WTC11 (cell line): Measurements from ENCODE around the gene CRB1. TPM values are rescaled to one million over a fixed set of nuclear protein-coding genes. Genes with fewer than 3 reads are reported as not detected.
"Not testable (repeated sequence)": the region's sequence is repeated elsewhere in the genome, so short reads cannot be mapped to it uniquely, and the experiment has no call there.

Source experiments
- ATAC-seq: fragments of 200-7000 bp; cut with Tn5 transposase; 2 replicates; pipeline ENCODE4 v1.10.0; 2021; ENCODE audit warnings: mild to moderate bottlenecking, moderate library complexity
- CTCF ChIA-PET: fragments of 300-600 bp; sonication (Branson Sonifier 250); formaldehyde crosslinking; loops from one replicate; lab custom pipeline; 2021; ENCODE audit warnings: antibody characterized with exemption; lab: Charles Lee
- POLR2A ChIA-PET: fragments of 350-600 bp; sonication (Branson Sonifier 250); formaldehyde crosslinking; loops from one replicate; lab custom pipeline; 2021; ENCODE audit warnings: antibody characterized with exemption; lab: Charles Lee
- DNase-seq: peaks from one replicate; pipeline ENCODE4 v3.0.0; 2021; ENCODE audit warnings: low spot score
- H3K27ac Mint-ChIP-seq: 2 replicates; pipeline ENCODE4 v1.8.0; 2021; ENCODE audit warnings: mixed read lengths
- H3K27me3 Mint-ChIP-seq: 2 replicates; pipeline ENCODE4 v1.8.0; 2021; ENCODE audit warnings: low read depth, mild to moderate bottlenecking, moderate library complexity, mixed read lengths
- H3K36me3 Mint-ChIP-seq: 2 replicates; pipeline ENCODE4 v1.8.0; 2021; ENCODE audit warnings: mixed read lengths
- H3K4me1 Mint-ChIP-seq: 2 replicates; pipeline ENCODE4 v1.8.0; 2022; ENCODE audit warnings: mixed read lengths
- H3K4me3 Mint-ChIP-seq: 2 replicates; pipeline ENCODE4 v1.8.0; 2021; ENCODE audit warnings: mild to moderate bottlenecking, moderate library complexity, mixed read lengths
- H3K9me3 Mint-ChIP-seq: 2 replicates; pipeline ENCODE4 v1.8.0; 2021; ENCODE audit warnings: mixed read lengths
- ATF1 ChIP-seq: sonication (generic); formaldehyde crosslinking; IDR thresholded peaks from 2 replicates; pipeline ENCODE4 v1.8.1; 2023; ENCODE audit warnings: mild to moderate bottlenecking, moderate library complexity, missing genetic modification reagents
- ATF6 ChIP-seq: sonication (generic); formaldehyde crosslinking; IDR thresholded peaks from 2 replicates; pipeline ENCODE4 v1.8.1; 2023; ENCODE audit warnings: mild to moderate bottlenecking, missing genetic modification reagents
- CBFB ChIP-seq: sonication (generic); formaldehyde crosslinking; IDR thresholded peaks from 2 replicates; pipeline ENCODE4 v1.8.1; 2022; ENCODE audit warnings: mild to moderate bottlenecking, low read depth, missing genetic modification reagents
- CTCF ChIP-seq: fragments of 200-600 bp; IDR thresholded peaks from 2 replicates; pipeline ENCODE4 v1.8.0; 2022; ENCODE audit warnings: antibody characterized with exemption
- FOXJ3 ChIP-seq: sonication (generic); formaldehyde crosslinking; IDR thresholded peaks from 2 replicates; pipeline ENCODE4 v1.9.0; 2021; ENCODE audit warnings: missing genetic modification reagents, mild to moderate bottlenecking, borderline replicate concordance
- FOXK1 ChIP-seq: sonication (generic); formaldehyde crosslinking; IDR thresholded peaks from 2 replicates; pipeline ENCODE4 v1.8.0; 2022; ENCODE audit warnings: mild to moderate bottlenecking, moderate library complexity, missing genetic modification reagents
- FOXP4 ChIP-seq: sonication (generic); formaldehyde crosslinking; IDR thresholded peaks from 2 replicates; pipeline ENCODE4 v1.8.0; 2022; ENCODE audit warnings: mild to moderate bottlenecking, missing genetic modification reagents
- GABPB1 ChIP-seq: sonication (generic); formaldehyde crosslinking; IDR thresholded peaks from 2 replicates; pipeline ENCODE4 v1.8.1; 2023; ENCODE audit warnings: mild to moderate bottlenecking, missing genetic modification reagents
- GTF2I ChIP-seq: fragments of 250-450 bp; sonication (Bioruptor Pico); conservative IDR thresholded peaks from 2 replicates; pipeline ENCODE4 v1.4.0; 2021; ENCODE audit warnings: mild to moderate bottlenecking
- MYBL2 ChIP-seq: sonication (generic); formaldehyde crosslinking; IDR thresholded peaks from 2 replicates; pipeline ENCODE4 v1.8.1; 2023; ENCODE audit warnings: mild to moderate bottlenecking, moderate library complexity, missing genetic modification reagents
- NFATC4 ChIP-seq: fragments of 250-450 bp; sonication (Bioruptor Pico); IDR thresholded peaks from 2 replicates; pipeline ENCODE4 v1.9.0; 2021; ENCODE audit warnings: mild to moderate bottlenecking
- NR2C2 ChIP-seq: sonication (generic); formaldehyde crosslinking; IDR thresholded peaks from 2 replicates; pipeline ENCODE4 v1.8.0; 2022; ENCODE audit warnings: mild to moderate bottlenecking, missing genetic modification reagents
- OVOL2 ChIP-seq: fragments of 250-450 bp; sonication (Bioruptor Pico); IDR thresholded peaks from 2 replicates; pipeline ENCODE4 v1.9.0; 2021; ENCODE audit warnings: mild to moderate bottlenecking, borderline replicate concordance
- SMAD3 ChIP-seq: sonication (generic); formaldehyde crosslinking; IDR thresholded peaks from 2 replicates; pipeline ENCODE4 v1.8.0; 2022; ENCODE audit warnings: missing genetic modification reagents, mild to moderate bottlenecking, borderline replicate concordance
- TEAD1 ChIP-seq: sonication (generic); formaldehyde crosslinking; IDR thresholded peaks from 2 replicates; pipeline ENCODE4 v1.8.0; 2022; ENCODE audit warnings: mild to moderate bottlenecking, missing genetic modification reagents
- USF1 ChIP-seq: sonication (generic); formaldehyde crosslinking; IDR thresholded peaks from 2 replicates; pipeline ENCODE4 v1.8.0; 2022; ENCODE audit warnings: mild to moderate bottlenecking, missing genetic modification reagents
- ZNF396 ChIP-seq: fragments of 250-450 bp; sonication (Bioruptor Pico); IDR thresholded peaks from 2 replicates; pipeline ENCODE4 v1.8.0; 2021; ENCODE audit warnings: mild to moderate bottlenecking, moderate library complexity, borderline replicate concordance
- ZNF416 ChIP-seq: fragments of 250-450 bp; sonication (Bioruptor Pico); IDR thresholded peaks from 2 replicates; pipeline ENCODE4 v1.9.0; 2021; ENCODE audit warnings: mild to moderate bottlenecking, inconsistent platforms
- total RNA-seq: library from RNA; stranded (reverse); gene quantifications from 3 replicates; pipeline ENCODE4 v1.2.3, GENCODE V29; 2021

CRB1 gene
- total RNA-seq, 1 experiment from 2014 or later, result 0.11 TPM

GRCh38 chr1:197402189-197402588 is 134.1 kb downstream of the CRB1 start:
- TF ChIP-seq OVOL2 (CRISPR knock-in tag) (no peak), ZNF416 (CRISPR knock-in tag) (no peak), MYBL2 (CRISPR knock-in tag) (no peak), USF1 (no peak), ZNF396 (CRISPR knock-in tag) (no peak), FOXK1 (CRISPR knock-in tag) (no peak), ATF1 (CRISPR knock-in tag) (no peak), TEAD1 (CRISPR knock-in tag) (no peak), FOXP4 (CRISPR knock-in tag) (no peak), NFATC4 (no peak), ATF6 (CRISPR knock-in tag) (no peak), GTF2I (no peak), GABPB1 (CRISPR knock-in tag) (no peak), NR2C2 (CRISPR knock-in tag) (no peak), CBFB (CRISPR knock-in tag) (no peak), FOXJ3 (no peak), SMAD3 (no peak), CTCF (no peak)
- TF ChIP-seq, all 79 proteins: peak for 0
- no peaks in the 10 kb centered on the region for H3K4me1 Mint-ChIP-seq
- CTCF ChIA-PET, result no interaction called here
- no peak overlapping the region for H3K4me3 Mint-ChIP-seq
- ATAC-seq, result no peak
- POLR2A ChIA-PET, result no interaction called here
- H3K9me3 Mint-ChIP-seq, result peaks cover 21% of the 10 kb centered on the region
- no peak overlapping the region for H3K27ac Mint-ChIP-seq
- no peaks in the 10 kb centered on the region for H3K27me3 Mint-ChIP-seq
- H3K36me3 Mint-ChIP-seq, result peaks cover 3% of the 10 kb centered on the region; the same call in 1 of the 2 replicates
- no peak for DNase-seq

GRCh38 chr1:197404774-197405173 is 136.7 kb downstream of the CRB1 start:
- H3K27me3 Mint-ChIP-seq, H3K4me3 Mint-ChIP-seq, H3K36me3 Mint-ChIP-seq, POLR2A ChIA-PET, CTCF ChIA-PET, DNase-seq, H3K4me1 Mint-ChIP-seq, H3K27ac Mint-ChIP-seq, ATAC-seq: not testable (repeated sequence)
- H3K9me3 Mint-ChIP-seq, result peaks cover 21% of the 10 kb centered on the region

- DNase-seq, H3K36me3 Mint-ChIP-seq, CTCF ChIA-PET, H3K27me3 Mint-ChIP-seq, H3K4me1 Mint-ChIP-seq, H3K4me3 Mint-ChIP-seq, H3K27ac Mint-ChIP-seq, ATAC-seq, POLR2A ChIA-PET: not testable (repeated sequence)
- peaks cover 21% of the 10 kb centered on the region for H3K9me3 Mint-ChIP-seq
These were observed 137.6 kb downstream of the CRB1 start for GRCh38 chr1:197405614-197406013.
